HG02642 (cell line): ENCODE results near the gene SLC9A2.

ENCODE experiments used
- ATAC-seq: cut with Tn5 transposase; IDR thresholded peaks from one replicate; pipeline ENCODE4 v1.9.1; 2021; ENCODE audit warnings: mild to moderate bottlenecking; ENCODE audit not compliant: unreplicated experiment, poor library complexity

SLC9A2 gene, protein sequence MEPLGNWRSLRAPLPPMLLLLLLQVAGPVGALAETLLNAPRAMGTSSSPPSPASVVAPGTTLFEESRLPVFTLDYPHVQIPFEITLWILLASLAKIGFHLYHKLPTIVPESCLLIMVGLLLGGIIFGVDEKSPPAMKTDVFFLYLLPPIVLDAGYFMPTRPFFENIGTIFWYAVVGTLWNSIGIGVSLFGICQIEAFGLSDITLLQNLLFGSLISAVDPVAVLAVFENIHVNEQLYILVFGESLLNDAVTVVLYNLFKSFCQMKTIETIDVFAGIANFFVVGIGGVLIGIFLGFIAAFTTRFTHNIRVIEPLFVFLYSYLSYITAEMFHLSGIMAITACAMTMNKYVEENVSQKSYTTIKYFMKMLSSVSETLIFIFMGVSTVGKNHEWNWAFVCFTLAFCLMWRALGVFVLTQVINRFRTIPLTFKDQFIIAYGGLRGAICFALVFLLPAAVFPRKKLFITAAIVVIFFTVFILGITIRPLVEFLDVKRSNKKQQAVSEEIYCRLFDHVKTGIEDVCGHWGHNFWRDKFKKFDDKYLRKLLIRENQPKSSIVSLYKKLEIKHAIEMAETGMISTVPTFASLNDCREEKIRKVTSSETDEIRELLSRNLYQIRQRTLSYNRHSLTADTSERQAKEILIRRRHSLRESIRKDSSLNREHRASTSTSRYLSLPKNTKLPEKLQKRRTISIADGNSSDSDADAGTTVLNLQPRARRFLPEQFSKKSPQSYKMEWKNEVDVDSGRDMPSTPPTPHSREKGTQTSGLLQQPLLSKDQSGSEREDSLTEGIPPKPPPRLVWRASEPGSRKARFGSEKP

DNA sequence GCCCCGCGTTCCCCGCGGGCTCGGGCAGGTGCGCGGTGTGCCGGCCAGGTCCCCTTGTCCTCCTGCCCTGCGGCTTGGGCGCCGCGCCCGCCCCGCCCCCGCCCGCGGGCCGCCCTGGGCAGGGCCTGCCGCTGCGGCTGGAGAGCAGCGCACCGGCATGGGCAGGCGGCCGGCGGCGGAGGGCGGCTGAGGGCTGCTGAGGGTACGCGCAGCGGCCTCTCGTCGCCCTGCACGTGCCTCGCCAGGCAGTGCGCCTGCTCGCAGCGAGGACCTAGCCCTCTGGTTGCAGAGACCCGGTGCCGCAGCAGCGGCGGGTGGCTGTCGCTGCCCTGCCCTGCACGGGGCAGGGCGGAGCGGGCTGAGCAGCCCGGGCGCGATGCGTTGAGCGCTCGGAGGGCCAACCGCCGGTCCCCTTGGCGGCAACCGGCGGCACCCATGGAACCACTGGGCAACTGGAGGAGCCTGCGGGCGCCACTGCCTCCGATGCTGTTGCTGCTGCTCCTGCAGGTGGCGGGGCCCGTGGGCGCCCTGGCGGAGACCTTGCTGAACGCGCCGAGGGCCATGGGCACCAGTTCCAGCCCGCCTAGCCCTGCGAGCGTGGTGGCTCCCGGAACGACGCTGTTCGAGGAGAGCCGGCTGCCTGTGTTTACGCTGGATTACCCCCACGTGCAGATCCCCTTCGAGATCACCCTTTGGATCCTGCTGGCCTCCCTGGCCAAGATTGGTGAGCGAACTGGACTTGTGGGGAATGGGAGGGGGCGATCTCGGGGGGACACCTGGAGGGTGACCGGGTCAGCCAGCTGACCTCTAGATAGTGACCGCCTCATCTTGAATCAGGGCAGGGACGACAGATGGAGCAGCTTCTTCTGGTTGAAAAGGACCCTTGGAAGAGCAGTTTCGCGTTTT, at the start of gene SLC9A2:
TSS of gene SLC9A2 (plus strand) at position 140 of the 906 bp plus-strand sequence. CDS start at position 436, 296 bp downstream.
- ATAC-seq: no peak

DNA sequence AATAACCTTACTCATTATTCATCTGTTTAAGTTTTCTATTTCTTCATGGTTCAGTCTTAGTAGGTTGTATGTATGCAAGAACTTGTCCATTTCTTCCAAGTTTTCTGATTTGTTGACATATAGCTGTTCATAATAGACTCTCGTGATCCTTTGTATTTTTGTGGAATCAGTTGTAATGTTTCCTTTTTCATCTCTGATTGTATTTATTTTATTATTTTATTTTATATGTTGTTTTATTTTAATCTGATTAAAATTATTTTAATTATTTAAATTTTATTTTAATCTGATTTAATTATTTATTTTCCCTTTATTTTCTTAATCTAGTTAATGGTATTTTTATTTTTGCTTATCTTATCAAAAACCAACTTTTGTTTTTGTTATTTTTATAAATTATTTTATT, 43.5 kb upstream of the SLC9A2 start:
- no peak for ATAC-seq

DNA sequence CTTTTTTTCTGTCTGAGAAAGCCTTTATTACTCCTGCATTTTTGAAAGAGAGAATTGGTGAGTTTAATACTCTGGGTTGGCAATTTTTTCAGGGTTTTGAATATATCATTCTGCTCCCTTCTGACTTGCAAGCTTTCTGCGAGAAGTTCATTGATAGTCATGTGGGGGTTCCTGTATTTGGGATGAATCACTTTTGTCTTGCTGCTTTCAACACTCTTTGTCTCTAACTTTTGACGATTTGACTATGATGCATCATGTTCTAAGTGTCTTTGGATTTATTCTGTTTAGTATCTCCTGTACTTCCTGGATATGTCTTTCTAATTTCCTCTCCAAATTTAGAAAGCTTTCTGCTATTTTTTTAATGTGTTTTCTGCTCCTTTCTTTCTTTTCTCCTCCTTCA, 41.0 kb upstream of the SLC9A2 start:
- no peak for ATAC-seq

DNA sequence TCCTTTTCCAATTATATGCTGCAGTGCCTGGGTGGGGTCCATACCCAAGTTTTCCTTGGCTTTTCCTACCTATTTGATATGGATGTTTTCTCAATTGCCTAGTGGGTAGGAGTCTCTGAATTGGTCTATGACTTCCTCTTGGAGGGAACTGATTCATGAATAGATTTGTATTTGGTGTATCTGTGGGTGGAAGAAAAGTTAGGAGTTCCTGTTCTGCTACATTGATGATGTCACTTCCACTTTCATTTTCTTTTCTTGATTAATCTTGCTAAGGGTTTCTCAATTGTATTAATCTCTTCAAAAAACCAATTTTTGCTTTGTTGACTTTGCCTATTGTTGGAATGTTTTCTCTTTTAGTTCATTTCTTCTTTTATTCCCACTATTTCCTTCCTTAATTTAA, 37.4 kb upstream of the SLC9A2 start:
- ATAC-seq: no peak

DNA sequence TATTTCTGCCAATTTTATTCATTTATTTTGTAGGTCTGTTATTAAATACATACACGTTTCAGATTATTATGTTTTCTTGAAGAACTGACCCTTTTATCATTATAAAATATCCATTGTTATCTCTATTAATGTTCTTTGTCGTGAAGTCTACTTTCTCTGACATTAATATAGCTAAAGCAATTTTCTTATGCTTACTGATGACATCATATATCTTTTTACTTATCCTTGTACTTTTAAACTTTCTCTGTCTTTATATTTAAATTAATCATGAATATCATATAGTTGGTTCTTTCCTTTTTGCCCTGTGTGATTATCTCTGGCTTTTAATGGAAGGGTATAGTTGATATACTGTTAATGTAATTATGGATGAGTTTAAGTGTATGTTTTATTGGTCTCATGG, 36.5 kb upstream of the SLC9A2 start:
- no peak for ATAC-seq

DNA sequence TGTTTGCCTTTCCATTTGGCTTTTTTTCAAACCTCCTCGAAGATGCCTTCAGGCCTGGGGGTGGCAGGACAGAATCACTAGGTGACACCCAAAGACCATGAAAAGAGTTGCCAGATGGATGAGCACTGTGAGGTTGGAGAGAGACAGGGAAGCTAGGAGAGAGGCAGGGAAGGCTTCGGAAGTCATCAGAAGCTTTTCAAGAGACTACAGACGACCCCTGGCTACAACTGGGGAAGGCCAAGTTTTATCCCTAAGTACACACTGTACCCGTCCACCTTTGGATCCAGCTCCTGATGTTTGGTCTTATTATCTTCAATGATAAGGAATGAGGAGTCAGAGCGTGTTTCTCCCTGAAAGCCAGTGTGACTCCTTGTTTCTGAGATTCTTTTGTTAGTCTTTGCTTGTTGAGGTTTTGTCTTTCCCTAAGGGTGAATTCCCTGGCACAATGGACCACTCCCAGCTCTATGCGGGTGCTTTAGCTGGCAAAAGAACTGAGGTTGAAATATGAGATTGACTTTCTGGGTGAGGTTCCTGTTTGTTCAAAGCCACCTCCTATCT, 33.4 kb upstream of the SLC9A2 start:
- ATAC-seq: no peak

DNA sequence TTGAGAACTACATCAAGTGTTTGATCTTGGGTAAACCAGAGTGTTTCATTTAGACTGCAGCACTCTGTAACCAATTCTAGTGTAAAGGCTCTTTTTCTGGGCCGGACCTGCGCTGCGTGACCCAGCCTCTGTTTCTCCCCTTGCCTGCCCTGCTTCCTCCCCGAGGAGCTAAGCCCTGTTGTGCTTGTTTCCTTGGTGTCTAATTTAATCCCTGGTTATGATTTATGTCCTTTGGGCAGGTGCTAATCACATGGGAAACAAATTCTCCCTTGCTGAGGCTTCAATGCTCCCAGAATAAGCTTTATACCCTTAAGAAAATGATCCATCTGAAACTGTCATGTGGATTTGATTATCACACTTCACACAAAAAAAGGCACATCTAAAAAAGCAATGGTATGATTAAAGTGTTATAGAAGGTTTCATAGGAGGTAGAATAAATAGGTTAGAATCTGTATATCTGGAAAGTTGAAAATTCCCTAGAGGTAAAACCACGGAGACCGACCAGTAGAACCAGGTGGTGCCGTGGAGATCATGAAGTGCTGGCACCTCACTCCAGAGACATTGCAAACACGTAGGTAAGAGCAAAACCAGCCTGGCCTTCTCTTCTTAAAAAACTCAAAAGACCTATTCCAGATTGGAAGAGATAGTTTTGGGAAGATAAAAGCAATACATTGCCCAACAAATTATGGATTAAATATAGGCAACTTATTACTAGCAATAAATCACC, 31.0 kb upstream of the SLC9A2 start:
- no peak for ATAC-seq

DNA sequence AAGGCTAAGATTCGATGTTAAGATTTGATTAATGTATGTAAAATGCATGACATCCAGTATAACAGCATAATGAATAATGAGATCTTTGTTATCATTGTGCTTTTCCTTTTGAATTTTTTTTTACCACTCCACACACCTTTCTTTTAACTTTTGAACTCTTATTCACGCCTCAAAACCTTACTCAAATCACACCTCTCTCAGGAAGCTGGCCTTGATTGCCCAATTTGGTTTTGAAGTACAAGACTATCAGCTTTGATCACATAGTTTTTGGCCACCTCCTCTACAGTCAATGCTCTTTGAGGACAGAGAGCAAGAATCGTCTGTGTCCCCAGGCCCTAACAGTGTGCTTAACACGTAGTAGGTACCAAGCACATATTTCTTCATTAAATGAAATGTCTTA, 29.9 kb upstream of the SLC9A2 start:
- no peak for ATAC-seq

DNA sequence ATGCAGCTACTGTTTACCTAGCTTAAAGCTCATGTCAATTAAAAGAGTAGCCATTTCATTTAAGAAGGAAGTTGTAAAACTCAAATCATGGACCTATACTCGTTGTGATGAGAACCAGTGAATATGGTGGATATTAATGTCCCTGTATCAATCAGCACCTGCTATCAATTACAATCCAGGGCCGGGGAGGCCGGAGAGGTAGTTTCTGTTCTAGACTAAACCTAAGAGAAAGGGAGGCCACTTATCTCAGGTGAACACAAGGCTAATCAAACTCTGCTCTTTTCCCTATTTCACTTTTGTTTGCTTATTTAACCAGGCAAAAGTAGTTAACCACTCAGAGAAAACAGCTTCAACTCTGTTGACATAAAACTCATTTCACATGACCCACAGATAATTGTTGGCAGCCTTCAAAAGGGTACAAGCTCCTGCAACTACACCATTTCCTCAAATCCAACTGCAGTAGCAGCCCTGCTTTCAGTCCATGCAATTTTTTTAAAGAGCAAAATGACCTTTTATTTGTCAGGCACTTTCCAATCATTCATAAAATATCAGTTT, 27.8 kb upstream of the SLC9A2 start:
- no peak for ATAC-seq

DNA sequence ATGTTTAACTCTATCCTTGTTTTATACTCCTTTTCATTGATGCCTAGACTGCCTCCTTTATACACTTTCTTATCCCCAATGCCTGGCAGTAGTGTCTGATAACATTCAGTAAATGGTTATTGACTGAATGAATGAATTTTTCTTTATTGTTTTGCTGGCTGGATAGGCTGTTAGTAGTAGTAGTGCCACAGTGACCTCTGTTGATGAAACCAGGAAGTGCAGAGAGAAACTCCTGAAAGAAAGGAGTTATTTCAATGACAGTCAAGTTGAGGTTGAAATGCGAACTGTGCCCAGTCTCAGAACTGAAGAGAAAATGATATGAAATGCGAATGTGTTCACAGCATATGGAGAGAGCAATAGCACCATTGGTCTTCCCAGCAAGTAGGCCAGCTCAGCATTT, 26.8 kb upstream of the SLC9A2 start:
- no peak for ATAC-seq

DNA sequence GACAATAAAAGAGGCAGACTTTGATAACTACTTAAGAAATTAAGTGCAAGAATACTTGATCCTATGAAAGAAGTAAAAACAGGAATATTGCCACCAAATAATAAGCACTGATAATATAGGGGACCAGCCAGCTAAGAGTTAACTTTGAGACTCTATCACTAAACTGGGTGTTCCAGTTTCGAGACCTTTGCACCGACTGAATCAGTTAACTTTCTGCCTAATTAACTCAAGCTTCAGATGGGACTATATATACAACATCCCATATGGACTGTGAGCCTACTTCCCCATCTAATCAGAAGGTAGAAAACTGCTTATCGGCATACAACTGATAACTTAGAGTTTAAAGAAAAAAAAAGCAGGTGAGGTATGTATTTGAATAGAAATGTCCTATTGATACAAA, 25.8 kb upstream of the SLC9A2 start:
- ATAC-seq: no peak

DNA sequence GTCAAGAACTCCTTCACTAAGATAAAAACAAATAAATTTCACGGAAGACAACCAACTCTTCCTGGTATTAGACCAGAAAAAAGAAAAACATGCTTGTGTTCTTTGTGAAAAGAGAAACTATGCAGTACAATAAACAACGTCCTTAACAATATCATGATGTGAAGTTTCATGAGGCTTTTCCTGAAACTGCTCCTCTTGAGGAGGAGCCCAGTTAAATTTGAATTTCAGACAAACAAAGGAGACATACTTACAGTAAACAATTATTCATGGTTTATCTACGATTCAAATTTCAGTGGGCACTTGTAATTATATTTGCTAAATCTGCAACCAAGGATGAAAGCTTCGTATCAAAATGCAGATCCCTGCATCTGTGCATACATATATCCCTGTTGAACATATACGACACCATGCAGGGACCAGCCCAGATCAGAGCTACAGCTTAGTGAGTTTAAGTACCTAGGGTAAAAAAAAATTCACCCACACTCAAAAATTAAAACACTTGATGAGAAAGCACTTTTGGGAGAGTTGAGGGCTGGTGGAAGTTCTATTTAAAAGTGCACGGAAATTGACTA, 24.8 kb upstream of the SLC9A2 start:
- ATAC-seq: no peak

DNA sequence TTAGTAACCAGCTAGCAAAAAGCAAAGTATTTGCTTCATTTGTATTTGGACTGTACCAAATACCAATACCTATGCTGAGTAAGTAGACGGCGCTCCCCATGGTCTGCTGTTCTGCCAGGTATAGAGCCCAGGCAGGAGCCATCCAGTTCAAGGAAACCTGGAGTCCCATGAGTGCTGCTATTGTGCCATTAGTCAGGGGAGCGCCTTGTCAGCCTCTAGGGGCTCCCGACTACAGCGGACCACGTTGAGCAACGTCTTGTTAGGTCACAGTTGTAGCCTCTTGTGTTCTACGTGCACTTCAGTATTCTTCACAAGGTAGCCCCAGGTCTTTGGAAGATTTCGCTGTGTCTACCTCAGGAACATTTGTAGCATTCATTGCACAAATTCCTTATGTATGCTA, 21.6 kb upstream of the SLC9A2 start:
- ATAC-seq: no peak

DNA sequence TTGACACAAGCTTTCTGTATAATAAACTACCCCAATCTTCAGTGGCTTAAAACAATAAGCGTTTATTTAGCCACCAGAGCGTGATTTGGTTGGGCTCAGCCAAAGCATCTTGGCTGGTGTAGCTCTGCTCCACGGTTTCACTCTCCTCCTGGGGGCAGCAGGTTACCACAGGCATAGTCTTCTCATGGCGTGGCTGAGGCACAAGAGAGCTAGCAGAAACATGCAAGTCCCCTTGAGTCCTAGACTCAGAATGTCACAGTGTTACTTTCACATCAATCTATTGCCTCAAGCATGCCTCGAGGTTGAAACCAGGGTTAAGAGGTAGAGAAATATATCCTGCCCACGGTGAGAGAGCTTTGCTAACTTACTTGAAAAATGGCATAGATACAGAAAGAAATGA, 19.9 kb upstream of the SLC9A2 start:
- ATAC-seq: no peak

DNA sequence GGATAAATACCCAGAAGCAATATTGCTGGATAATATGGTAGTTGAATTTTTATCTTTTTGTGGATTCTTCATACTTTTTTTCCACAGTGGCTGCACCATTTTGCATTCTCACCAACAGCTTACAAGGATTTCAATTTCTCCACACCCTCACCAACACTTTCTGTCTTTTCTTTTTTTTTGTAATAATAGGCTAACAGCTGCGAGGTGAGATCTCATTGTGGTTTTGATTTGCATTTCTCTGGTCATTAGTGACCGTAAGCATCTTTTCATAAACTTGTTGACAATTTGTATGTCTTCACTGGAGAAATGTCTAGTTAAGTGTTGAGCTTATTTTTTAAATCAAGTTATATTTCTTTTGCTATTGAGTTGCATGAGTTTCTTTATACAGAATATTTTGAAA, 17.6 kb upstream of the SLC9A2 start:
- ATAC-seq: no peak

DNA sequence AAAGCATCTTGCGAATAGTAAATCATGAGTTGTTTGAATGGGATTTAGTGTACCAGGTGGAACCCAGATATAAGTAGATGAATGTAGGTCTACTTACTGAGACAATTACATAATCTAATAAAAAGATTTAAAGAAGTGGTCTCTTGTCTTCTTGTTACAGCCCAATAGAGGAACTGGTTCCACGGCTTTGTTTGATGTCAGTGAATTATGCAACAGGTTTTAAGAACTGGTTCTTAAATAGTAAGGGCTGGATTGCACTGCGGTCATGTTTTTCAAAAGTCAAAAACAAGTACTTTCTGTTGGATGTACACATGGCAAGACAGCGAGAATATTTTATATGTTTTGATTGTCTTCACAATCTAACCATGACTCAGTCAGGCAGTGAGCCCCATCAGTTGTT, 15.4 kb upstream of the SLC9A2 start:
- no peak for ATAC-seq

DNA sequence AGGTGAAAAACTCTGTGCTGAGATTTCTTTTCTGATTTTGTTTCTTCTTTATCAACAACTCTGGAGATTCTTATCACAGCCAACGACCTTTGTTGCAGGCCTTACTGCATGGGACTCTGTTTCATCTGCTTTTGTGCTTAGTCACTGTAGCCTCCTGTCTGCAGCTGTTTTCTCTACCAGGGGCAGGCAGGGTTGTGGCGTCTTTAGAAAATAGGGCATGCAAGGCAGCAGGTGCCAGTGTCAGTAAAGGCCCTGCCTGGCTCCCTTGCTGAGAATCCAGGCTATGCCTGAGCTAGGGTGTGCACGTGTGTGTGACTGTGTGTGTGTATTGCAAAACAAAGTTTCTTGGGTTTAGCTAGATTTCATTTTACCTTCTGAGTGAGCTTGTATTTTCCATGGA, 14.6 kb upstream of the SLC9A2 start:
- ATAC-seq: no peak

DNA sequence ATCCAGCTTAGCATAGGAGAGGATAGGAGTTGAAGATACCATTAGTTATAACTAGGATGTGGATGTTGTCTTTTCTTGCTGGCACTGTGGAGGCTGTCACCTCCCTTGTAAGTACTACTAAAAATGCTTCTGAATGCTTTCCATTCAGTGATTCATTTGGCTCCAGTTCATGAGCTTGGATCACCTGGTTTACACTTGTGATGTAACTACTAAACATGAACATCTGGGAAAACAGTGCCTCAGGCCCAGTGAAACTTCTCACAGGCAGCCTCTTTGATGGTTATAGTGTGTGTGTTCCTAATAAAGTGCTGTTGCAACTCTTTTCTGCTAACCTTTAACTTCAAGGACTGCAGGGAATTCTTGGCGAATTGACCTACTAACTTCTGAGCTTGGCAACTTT, 13.0 kb upstream of the SLC9A2 start:
- no peak for ATAC-seq
